Endothelial cell of umbilical vein (primary cell): ENCODE measurements around the gene SLC19A1. TPM values are rescaled to one million over a fixed set of nuclear protein-coding genes. Genes with fewer than 3 reads are reported as not detected.

Experiments used
- BruUV-seq: library from RNA; stranded (reverse); fragments of 400-500 nt; replicated peaks from 2 replicates; lab custom pipeline; 2021; lab: Mats Ljungman, UMichigan
- CTCF ChIA-PET: fragments of 300-600, 350-600 bp; sonication (Branson Sonifier 250); formaldehyde crosslinking; loops from one replicate; lab custom pipeline; 2021; ENCODE audit warnings: antibody characterized with exemption, inconsistent platforms; lab: Charles Lee
- POLR2A ChIA-PET: fragments of 300-600, 350-600 bp; sonication (Branson Sonifier 250); formaldehyde crosslinking; loops from one replicate; lab custom pipeline; 2021; ENCODE audit warnings: antibody characterized with exemption, inconsistent platforms; lab: Charles Lee
- DNase-seq: peaks from one replicate; pipeline ENCODE4 v3.0.0-alpha.2; 2011; ENCODE audit warnings: low read depth, low spot score
- FAIRE-seq: peaks from 2 replicates; lab custom pipeline; 2011; peaks lifted over from hg19 to GRCh38; lab: Jason Lieb, UNC
- H2AFZ ChIP-seq: 2 replicates; pipeline ENCODE4 v1.6.0; 2012; ENCODE audit warnings: low read depth, low read length, control low read depth, inconsistent platforms
- H3K27ac ChIP-seq: 2 replicates; pipeline ENCODE4 v1.5.1; 2011; ENCODE audit warnings: low read depth, mild to moderate bottlenecking, control low read depth, low read length, moderate library complexity; ENCODE audit not compliant: insufficient read depth
- H3K27me3 ChIP-seq, 2 experiments: 2 replicates each; pipeline versions ENCODE4 v1.6.0 to v1.6.1; 2011; ENCODE audit warnings: low read length in 2 of 2, mixed read lengths in 1 of 2; ENCODE audit not compliant: control insufficient read depth in 2 of 2, insufficient read depth in 2 of 2
- H3K36me3 ChIP-seq, 2 experiments: 2 replicates in 1 of 2; 3 replicates in 1 of 2; pipeline ENCODE4 v1.5.1; 2011; ENCODE audit warnings: low read length in 2 of 2, mild to moderate bottlenecking in 1 of 2, moderate library complexity in 1 of 2; ENCODE audit not compliant: control insufficient read depth in 2 of 2, insufficient read depth in 2 of 2; ENCODE audit errors: extremely low read depth in 1 of 2
- H3K4me1 ChIP-seq: 3 replicates; pipeline ENCODE4 v1.5.1; 2011; ENCODE audit warnings: mild to moderate bottlenecking, low read length; ENCODE audit not compliant: control insufficient read depth, insufficient read depth; ENCODE audit errors: extremely low read depth
- H3K4me2 ChIP-seq: 2 replicates; pipeline ENCODE4 v1.6.1; 2011; ENCODE audit warnings: low read length, control low read depth, mixed read lengths; ENCODE audit not compliant: insufficient read depth
- H3K4me3 ChIP-seq, 3 experiments: fragments of 200-600 bp in 1 of 3; sonication (generic), shearing (Covaris generic) in 1 of 3; replicated peaks in 1 of 3; 2 replicates each; pipeline ENCODE4 v1.5.1; 2011 to 2016; ENCODE audit warnings: control low read depth in 3 of 3, low read length in 3 of 3, mild to moderate bottlenecking in 2 of 3, inconsistent platforms in 1 of 3, low read depth in 1 of 3, moderate library complexity in 1 of 3; ENCODE audit not compliant: insufficient read depth in 1 of 3
- H3K79me2 ChIP-seq: 2 replicates; pipeline ENCODE4 v1.6.0; 2012; ENCODE audit warnings: low read length, inconsistent platforms; ENCODE audit not compliant: control insufficient read depth, insufficient read depth
- H3K9ac ChIP-seq: replicated peaks from 2 replicates; pipeline ENCODE3; 2011; ENCODE audit warnings: low read length, control low read depth; ENCODE audit not compliant: insufficient read depth; ENCODE audit errors: extremely low read depth
- H3K9me1 ChIP-seq: replicated peaks from 3 replicates; pipeline ENCODE4 v1.6.0; 2011; ENCODE audit warnings: mild to moderate bottlenecking, low read length; ENCODE audit not compliant: control insufficient read depth, insufficient read depth; ENCODE audit errors: extremely low read depth
- H3K9me3 ChIP-seq: replicated peaks from 2 replicates; pipeline ENCODE4 v1.5.1; 2012; ENCODE audit warnings: low read length, inconsistent platforms; ENCODE audit not compliant: control insufficient read depth, insufficient read depth
- H4K20me1 ChIP-seq: replicated peaks from 2 replicates; pipeline ENCODE3; 2011; ENCODE audit warnings: mild to moderate bottlenecking, low read length; ENCODE audit not compliant: control insufficient read depth, insufficient read depth; ENCODE audit errors: extremely low read depth
- CTCF ChIP-seq, 2 donors: IDR thresholded peaks; 1 replicate in 1 of 2; 2 replicates in 1 of 2; pipeline ENCODE4 v1.5.1; 2011; ENCODE audit warnings: low read length in 2 of 2, mild to moderate bottlenecking in 2 of 2, moderate library complexity in 2 of 2, control low read depth in 1 of 2, inconsistent platforms in 1 of 2, low read depth in 1 of 2; ENCODE audit not compliant: insufficient read depth in 1 of 2; ENCODE audit errors: extremely low read depth in 1 of 2
- EZH2 ChIP-seq: IDR thresholded peaks from 2 replicates; pipeline ENCODE4 v1.6.1; 2012; ENCODE audit warnings: borderline replicate concordance, low read depth, mild to moderate bottlenecking, moderate library complexity, low read length, inconsistent platforms; ENCODE audit not compliant: severe bottlenecking
- FOS ChIP-seq: IDR thresholded peaks from 2 replicates; pipeline ENCODE4 v1.6.1; 2011; ENCODE audit warnings: mild to moderate bottlenecking, low read length, moderate library complexity, borderline replicate concordance; ENCODE audit not compliant: insufficient read depth
- GATA2 ChIP-seq: IDR thresholded peaks from 2 replicates; pipeline ENCODE4 v1.7.0; 2011; ENCODE audit warnings: low read depth, mild to moderate bottlenecking, moderate library complexity, mixed read lengths, low read length; ENCODE audit not compliant: insufficient read length, insufficient read depth
- JUN ChIP-seq: IDR thresholded peaks from 2 replicates; pipeline ENCODE4 v1.6.1; 2011; ENCODE audit warnings: borderline replicate concordance, low read depth; ENCODE audit not compliant: insufficient read length, insufficient read depth
- MAX ChIP-seq: IDR thresholded peaks from 2 replicates; pipeline ENCODE4 v1.6.1; 2011; ENCODE audit not compliant: insufficient read depth, insufficient read length
- MYC ChIP-seq: IDR thresholded peaks from one replicate; pipeline ENCODE4 v1.6.1; 2011; ENCODE audit warnings: mild to moderate bottlenecking, low read depth, low read length
- POLR2A ChIP-seq: IDR thresholded peaks from 2 replicates; pipeline ENCODE4 v1.6.1; 2012; ENCODE audit warnings: low read depth, mild to moderate bottlenecking, control low read depth, low read length
- POLR2AphosphoS5 ChIP-seq: IDR thresholded peaks from 2 replicates; pipeline ENCODE4 v1.6.1; 2012; ENCODE audit warnings: low read depth, mild to moderate bottlenecking, control low read depth, low read length, moderate library complexity; ENCODE audit not compliant: insufficient read depth
- dilution Hi-C: fragments of 300-500 bp; cut with MboI; formaldehyde crosslinking; loops from one replicate; pipeline ENCODE4 v1.15.0; 2019; ENCODE audit warnings: low sequenced_read_pairs; ENCODE audit not compliant: extremely low pct_ligation_motif_present
- intact Hi-C: fragments of 100-400 bp; cut with micrococcal nuclease; formaldehyde crosslinking; loops from one replicate; pipeline ENCODE4 v1.10.0; 2022
- polyA plus RNA-seq, 4 experiments: library from polyadenylated mRNA; depleted of rRNA in 3 of 4; stranded (reverse) in 3 of 4; unstranded in 1 of 4; fragments of >200 nt; gene quantifications; 2 replicates each; pipeline versions ENCODE4 v1.2.1 to v1.2.3, GENCODE V29; 2011 to 2012; ENCODE audit warnings: missing spikeins in 1 of 4
- total RNA-seq: library from RNA; stranded (reverse); gene quantifications from 2 replicates; pipeline ENCODE4 v1.2.3, GENCODE V29; 2021

Gene SLC19A1
- total and polyA plus RNA-seq, 2 donors (not counting 3 experiments of a cell fraction or from before 2014, with no cell fraction given), result 36.3 to 54.6 TPM

DNA sequence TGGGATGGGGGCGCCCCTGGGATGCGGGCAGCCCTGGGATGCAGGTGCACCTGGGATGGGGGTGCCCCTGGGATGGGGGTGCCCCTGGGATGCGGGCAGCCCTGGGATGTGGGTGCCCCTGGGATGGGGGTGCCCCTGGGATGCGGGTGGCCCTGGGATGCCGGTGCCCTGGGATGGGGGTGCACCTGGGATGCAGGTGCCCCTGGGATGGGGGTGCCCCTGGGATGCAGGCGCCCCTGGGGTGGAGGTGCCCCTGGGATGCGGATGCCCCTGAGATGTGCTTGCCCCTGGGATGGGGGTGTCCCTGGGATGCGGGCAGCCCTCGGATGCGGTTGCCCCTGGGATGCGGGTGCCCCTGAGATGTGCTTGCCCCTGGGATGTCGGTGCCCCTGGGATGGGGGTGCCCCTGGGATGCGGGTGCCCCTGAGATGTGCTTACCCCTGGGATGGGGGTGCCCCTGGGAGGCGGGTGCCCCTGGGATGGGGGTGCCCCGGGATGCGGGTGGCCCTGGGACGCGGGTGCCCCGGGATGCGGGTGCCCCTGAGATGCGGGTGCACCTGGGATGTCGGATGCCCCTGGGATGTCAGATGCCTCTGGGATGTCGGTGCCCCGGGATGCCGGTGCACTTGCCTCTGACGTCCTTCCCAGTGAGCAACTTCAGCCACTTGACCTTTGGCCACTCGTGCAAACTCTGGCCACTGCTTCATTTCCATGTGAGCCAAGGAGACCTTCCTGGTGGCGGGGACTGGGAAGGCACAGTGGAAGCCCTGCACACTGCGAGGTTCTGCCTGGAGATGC is 37.3 kb upstream of the SLC19A1 start:
- intact Hi-C loops (no loop called here), dilution Hi-C loops (no loop called here)
- FAIRE-seq (no peak), DNase-seq (no peak)
- Histone ChIP-seq H3K4me2 (no peak overlapping the region), H2AFZ (no peak overlapping the region), H3K9ac (no peak overlapping the region), H3K27ac (no peak overlapping the region), H3K9me1 (no peaks in the 10 kb centered on the region), H3K27me3 (peaks cover 0 to 3% of the 10 kb centered on the region in 2 experiments), H3K36me3 (no peaks in the 10 kb centered on the region), H3K9me3 (no peaks in the 10 kb centered on the region), H4K20me1 (no peaks in the 10 kb centered on the region), H3K4me3 (no peak overlapping the region), H3K79me2 (no peaks in the 10 kb centered on the region), H3K4me1 (no peaks in the 10 kb centered on the region)
- ChIA-PET CTCF (no interaction called here), POLR2A (no interaction called here)
- BruUV-seq, result no TSS peak
- TF ChIP-seq JUN, result no peak
- no peak for TF ChIP-seq MAX
- no peak for TF ChIP-seq EZH2
- TF ChIP-seq POLR2AphosphoS5, result no peak
- no peak for TF ChIP-seq MYC
- TF ChIP-seq FOS, result no peak
- no peak for TF ChIP-seq POLR2A
- TF ChIP-seq CTCF (IDR thresholded peaks at IDR 0.05; ENCODE audit: extremely low read depth in 1 of 2, insufficient read depth in 1 of 2, low read depth in 1 of 2, low read length in 2 of 2), result no peak
- no peak for TF ChIP-seq GATA2
